ENCODE measurements around the gene ADGRL2.

ADGRL2 gene

GRCh38 chr1:81920886-81921285 is 120.2 kb downstream of the ADGRL2 start:
- no peak for FAIRE-seq

DNA sequence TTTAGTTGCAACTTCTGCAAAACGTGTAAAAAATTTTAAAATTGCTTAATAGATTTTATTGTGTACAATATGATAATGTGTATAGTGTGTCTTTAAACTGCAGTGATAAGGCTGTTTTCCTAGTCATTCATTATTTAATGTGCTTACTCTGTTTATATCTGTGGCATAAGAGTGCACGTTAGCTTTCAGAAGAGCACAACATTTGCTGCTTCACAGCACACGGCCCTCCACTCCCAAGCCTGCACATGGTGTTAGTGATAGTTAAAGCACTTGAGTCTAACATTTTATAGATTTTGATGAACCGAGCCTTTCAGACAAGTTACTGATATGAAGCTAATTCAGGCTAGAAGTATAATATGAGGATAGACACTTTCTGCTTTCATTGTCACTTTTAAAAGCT is 120.6 kb downstream of the ADGRL2 start:
- no peak for FAIRE-seq

- no peak for FAIRE-seq
Measured at GRCh38 chr1:81921851-81922462, 121.2 kb downstream of the ADGRL2 start.

GRCh38 chr1:81922955-81923354 is 122.2 kb downstream of the ADGRL2 start:
- no peak for FAIRE-seq

GRCh38 chr1:81929106-81929505 is 128.4 kb downstream of the ADGRL2 start:
- no peak for FAIRE-seq

GRCh38 chr1:81936853-81937252 is 136.1 kb downstream of the ADGRL2 start:
- no peak for FAIRE-seq

DNA sequence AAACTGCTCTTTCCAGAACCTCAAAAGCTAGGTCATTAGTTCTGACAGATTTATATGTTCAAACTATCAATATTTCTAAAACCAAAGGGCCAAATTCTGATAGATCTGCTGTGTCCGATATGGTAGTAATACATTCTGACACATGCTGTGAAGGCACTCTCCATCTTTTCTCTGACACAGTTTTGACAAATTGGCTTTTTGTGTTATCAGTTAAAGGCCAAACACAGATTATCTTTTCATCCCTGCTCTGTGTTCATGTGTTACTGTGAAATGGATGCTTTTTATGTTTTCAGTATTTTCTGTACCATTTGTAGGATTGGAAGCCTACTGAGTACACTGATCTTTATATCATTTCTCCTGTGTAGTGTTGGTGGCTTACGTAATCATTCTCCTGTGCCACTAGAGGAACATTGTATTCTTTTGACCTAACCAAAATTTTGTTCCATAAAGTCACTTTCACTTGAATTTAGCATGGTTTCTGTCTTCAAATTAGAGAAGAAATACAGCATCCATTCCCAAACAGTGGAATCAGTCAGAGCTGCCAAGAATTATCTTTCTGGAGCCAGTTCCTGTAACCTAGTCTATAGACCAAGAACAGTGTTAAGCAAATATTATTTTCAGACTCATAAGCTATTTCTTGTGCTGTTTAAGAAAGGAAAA is 137.2 kb downstream of the ADGRL2 start:
- FAIRE-seq, result no peak

GRCh38 chr1:81948495-81948894 is 147.8 kb downstream of the ADGRL2 start:
- no peak for FAIRE-seq

DNA sequence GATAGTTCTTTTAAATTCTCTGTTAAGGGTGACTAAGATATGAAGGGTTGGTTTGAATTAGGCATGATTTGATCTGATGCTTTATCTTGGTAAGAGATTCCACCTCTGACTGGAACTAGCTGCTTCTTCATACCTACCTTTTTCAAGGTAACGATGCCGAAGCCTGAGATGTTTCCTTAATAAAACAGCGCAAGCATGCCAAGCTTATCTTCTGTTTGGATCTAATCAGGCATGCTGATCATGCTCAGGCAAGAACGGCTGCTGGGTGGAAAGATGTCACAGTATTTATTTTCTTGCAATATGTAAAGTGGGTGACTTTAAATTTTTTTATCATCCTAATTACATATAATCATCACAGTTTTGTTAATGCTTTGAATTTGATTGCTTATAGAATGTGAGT is 148.7 kb downstream of the ADGRL2 start:
- FAIRE-seq, result no peak

DNA sequence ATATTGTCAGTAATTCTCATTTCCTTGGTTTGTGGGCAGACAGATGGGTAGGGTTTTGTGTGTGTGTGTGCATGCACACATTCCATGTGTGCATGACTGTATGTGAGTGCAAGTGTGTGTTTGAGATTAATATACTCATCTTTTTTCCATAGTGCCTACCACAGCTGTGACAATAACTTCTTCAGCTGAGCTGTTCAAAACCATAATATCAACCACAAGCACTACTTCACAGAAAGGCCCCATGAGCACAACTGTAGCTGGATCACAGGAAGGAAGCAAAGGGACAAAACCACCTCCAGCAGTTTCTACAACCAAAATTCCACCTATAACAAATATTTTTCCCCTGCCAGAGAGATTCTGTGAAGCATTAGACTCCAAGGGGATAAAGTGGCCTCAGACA is 149.3 kb downstream of the ADGRL2 start:
- no peak for FAIRE-seq

DNA sequence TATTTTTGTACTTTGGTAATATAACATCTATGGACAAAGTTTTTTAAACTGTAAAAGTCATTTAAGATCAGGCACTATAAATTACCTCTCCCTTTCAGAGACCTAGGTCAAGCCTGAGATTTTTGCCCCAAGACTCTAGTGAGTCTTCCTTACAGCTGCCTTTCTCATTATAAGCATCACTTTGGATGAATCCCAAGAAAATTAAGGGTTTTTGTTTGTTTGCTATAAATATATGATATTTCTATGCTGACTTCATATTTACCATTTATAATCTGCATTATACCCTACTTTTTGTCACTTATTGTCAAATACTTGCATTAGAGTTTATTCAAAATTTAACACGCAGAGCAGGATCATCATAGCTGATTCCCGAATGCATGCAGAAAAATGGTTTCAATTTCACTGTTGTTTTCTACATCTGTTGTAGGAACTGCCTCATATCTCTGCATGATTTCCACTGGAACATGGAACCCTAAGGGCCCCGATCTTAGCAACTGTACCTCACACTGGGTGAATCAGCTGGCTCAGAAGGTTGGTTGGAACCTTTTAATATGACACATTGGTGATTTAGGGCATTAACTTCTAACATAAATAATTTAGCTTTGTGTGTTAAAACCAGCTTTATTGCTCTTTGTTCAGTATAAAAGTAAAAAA is 150.0 kb downstream of the ADGRL2 start:
- FAIRE-seq, result no peak

GRCh38 chr1:81954534-81955020 is 153.8 kb downstream of the ADGRL2 start:
- no peak for FAIRE-seq

- FAIRE-seq, result no peak
Measured at GRCh38 chr1:81967951-81968350, 167.2 kb downstream of the ADGRL2 start.

DNA sequence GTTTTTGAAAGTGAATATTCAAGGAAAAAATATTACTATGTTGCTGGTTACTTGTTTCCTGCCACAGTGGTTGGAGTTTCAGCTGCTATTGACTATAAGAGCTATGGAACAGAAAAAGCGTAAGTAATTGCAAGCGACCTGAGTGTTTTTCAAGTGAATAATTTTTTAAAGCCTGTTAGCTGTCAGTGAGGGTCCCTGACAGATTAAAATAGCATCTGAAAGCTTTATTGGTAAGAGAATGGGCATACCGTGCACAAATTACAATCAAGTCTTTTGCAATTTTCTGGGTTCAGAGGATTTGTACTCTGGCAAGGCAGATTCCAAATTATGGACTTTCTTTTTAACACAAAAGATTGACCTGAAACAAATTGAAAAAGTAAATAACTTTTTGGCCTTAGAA is 169.7 kb downstream of the ADGRL2 start:
- no peak for FAIRE-seq

DNA sequence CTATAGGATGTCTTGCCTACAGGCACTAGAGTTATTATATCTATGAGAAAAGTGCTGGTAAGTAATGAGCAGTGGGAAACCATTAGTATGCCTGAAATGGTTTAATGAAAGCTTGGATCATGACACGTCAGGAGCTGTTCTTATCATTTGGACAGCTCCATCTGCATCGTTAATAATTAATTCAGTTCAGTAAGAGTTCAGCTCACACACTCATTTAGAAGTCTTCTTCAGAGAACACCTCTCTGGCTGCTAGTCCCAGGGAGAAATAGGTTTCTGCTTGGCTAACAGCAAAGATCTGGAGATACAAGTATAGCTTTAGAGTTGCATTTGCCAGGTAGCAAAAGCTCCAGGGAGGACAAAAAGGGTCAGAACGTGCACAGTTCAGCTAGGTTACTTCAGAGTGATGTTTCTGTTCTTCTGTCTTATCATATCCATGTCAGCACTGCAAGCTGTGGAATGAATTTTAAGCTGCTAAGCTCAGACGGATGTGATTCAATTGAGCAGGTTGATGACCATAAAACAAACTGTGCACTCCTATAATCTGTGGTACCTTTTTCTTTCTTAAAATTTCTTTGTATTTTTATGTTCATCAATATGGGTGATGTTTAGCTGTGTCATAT is 173.6 kb downstream of the ADGRL2 start:
- no peak for FAIRE-seq

DNA sequence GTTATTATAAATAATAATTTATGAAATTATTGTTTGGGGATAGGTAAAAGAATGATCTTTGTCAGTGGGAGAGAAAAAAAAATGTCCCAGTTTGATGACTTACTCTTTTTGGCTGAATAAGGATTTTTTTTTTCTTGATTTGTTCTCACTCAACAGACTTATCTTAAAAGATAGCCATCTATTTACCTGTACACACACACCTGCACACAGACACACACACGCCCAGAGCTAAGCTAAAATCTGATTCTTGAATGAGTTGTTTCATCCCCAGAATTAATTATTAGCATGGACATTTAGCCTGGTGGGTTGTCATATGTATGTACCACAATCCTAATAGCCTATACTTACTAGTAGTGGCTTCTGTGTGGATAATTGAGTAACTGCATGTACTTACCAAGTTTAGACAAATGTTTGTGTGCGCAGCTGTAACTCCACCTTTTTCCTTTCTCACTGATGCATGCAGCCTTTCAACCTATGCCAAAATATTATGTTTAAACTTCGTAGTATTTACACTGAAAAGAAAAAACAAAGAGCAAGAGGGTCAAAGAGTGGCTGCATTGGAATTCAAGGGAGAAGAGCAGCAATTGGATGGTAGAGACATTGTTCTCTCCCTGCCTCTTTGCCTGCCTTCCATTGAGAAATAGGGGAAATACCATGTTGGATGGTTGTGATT is 174.3 kb downstream of the ADGRL2 start:
- no peak for FAIRE-seq

DNA sequence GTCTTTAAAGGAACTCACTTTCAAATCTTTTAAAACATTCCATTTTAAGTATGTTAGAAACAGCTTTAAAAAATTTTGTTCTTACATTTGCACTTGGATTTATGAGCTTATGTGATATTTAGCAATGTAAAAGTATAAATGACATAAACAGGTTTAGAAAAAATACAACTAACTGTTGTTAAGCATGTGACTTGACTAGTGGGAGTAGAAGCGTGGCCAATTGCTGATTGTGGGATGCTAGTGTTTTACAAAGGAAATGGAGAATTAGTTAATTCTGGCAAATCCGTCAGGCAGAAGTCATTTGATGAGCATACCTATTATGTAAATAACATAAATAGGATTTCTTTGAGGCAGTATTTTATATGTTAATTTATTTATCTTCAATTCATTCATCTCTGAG is 175.8 kb downstream of the ADGRL2 start:
- FAIRE-seq, result no peak

GRCh38 chr1:81978945-81979344 is 178.2 kb downstream of the ADGRL2 start:
- FAIRE-seq, result no peak

- FAIRE-seq, result no peak
Measured at GRCh38 chr1:81982523-81982922, 181.8 kb downstream of the ADGRL2 start.

GRCh38 chr1:81989524-81989923 is 188.8 kb downstream of the ADGRL2 start:
- no peak for FAIRE-seq

- no peak for FAIRE-seq
Measured at GRCh38 chr1:81990241-81990640, 189.5 kb downstream of the ADGRL2 start.

- no peak for FAIRE-seq
Measured at GRCh38 chr1:81998165-81998564, 197.4 kb downstream of the ADGRL2 start.

DNA sequence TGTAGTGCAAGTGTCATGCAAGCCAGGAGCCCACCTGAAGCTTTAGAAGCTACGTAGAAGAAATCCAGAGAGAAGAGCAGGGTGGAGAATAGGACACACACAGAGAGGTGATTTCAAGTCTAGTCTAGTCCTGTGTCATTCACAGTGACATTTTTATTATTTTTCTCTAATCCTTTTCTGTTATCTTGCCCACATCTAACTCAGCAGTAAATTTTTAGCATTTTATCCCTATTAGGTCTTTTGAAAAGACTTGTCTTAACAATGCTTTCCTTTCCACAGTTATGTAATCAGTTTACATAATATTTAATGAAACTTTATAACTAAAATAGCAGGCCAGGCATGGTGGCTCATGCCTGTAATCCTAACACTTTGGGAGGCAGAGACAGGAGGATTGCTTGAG is 198.6 kb downstream of the ADGRL2 start:
- FAIRE-seq, result no peak

Measured in G401.6 (cell line).